NCI-H146 treated with DMSO at 0.1 percent for 48 hours (cell line): ENCODE data around the gene ABCB7.
A peak's percentile ranks its signal among the peaks of the same experiment; 100 is the strongest.
"Not testable (repeated sequence)": the region's sequence is repeated elsewhere in the genome, so short reads cannot be mapped to it uniquely, and the experiment has no call there.

Experiments used
- DNase-seq: peaks from one replicate; lab custom pipeline; 2025; ENCODE audit not compliant: unreplicated experiment; lab: John Stamatoyannopoulos, UW

ABCB7 gene

DNA sequence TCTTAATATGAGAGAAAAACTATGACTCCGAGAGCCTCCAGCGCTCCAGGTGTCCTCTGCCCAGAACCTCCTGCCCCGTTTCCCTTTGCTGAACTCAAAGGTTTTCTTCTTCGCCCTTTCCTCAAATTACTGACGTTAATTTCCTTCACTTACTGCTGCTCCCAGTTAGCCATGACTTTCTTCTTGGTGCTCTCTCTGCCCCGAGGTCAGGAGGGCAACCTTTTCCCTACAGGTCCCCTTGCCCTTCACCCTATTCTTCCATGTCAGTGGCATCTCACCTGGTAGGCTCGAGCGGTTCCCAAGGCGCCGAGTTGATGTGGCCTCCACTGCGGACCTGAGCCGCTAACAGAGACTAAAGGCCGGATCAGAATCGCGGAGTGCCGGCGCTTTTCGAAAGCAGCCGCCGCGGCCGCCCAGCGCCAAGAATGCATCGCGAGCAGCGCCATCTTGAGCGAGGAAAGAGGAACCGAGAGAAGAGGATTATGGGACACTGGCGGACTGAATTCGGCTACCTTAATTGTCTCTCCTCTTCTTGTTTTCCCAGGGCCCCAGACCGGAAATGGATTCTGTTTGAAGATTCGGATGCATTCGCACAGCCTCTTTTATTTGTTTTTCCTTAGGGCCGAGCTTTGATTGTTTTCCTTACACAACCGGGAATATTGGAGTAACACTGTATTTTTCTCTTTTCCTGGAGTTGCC, at the start of gene ABCB7:
ABCB7 (minus strand) TSS at position 457 of the 699 bp plus-strand sequence; CDS start at position 446, 11 bp downstream.
- DNase-seq = peak; percentile 70

GRCh38 chrX:75188415-75189206, 32.5 kb upstream of the ABCB7 start:
- not testable (repeated sequence) for DNase-seq

DNA sequence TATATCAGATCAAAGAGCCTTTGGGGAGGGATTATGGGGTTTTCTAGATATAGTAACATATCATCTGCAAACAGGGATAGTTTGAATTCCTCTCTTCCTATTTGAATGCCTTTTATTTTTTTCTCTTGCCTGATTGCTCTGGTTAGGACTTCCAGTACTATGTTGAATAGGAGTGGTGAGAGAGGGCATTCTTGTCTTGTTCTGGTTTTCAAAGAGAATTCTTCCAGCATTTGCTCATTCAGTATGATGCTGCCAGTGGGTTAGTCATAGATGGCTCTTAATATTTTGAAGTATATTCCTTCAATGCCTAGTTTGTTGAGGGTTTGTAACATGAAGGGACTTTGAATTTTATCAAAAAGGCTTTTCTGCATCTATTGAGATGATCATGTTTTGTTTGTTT, 25.6 kb upstream of the ABCB7 start:
- no peak for DNase-seq

- DNase-seq = not testable (repeated sequence)
These were observed 23.6 kb upstream of the ABCB7 start for GRCh38 chrX:75179536-75180293.

DNA sequence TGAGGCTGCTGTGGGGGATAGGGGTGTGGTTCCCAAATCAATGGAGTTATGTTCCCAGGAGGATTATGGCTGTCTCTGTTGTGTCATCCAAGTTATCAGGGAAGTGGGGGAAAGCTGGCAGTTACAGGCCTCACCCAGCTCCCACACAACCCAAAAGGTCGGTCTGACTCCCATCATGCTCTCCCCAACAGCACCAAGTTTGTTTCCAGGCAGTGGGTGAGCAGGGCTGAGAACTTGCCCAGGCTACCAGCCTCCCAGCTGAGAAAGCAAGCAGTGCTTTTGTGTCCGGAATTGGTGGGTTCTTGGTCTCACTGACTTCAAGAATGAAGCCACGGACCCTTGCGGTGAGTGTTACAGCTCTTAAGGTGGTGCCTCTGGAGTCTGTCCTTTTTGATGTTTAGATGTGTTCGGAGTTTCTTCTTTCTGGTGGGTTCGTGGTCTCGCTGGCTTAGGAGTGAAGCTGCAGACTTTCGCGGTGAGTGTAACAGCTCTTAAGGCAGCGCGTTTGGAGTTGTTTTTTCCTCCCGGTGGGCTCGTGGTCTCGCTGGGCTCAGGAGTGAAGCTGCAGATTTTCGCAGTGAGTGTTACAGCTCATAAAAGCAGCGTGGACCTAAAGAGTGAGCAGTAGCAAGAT, 16.3 kb upstream of the ABCB7 start:
- DNase-seq = not testable (repeated sequence)

DNA sequence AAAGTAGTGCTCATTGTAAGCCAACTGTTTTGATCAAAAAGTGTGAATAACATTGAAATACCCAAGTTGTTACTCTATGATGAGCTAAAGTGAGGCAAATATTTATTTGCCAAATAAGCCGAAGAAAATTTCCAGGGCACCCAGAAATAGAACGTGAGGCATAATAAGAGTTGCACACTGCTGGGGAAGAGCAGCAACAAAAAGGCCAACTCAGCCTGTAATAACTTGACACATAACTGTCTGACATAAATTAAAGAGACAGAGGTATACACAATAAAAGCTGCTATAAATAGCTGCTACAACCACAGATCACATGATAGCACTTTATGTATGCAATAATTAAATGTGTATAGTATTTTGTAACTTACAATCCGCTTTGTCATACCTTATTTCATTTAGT, 2.0 kb upstream of the ABCB7 start:
- DNase-seq = no peak

DNA sequence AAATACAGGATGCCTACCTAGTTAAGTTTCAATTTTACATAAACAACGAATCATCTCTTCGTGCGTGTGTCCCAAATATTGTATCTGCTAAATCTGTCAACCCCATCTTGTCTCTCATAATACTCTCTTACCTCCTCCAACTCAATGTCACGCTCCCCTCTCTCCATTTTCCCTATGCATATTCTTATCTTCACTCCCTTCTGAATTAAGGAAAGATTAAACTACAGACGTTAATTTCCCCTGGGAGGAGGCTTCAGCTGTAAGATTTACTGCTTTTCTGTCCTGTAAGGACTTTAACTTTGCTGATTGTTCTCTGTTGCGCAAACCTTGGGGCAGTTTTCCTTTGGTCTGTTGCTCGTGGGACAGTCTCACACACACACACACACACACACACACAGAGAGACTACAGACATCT, 455 bp upstream of the ABCB7 start:
- DNase-seq = no peak

- no peak for DNase-seq
These were observed 646 bp downstream of the ABCB7 start for GRCh38 chrX:75155447-75155826.

DNA sequence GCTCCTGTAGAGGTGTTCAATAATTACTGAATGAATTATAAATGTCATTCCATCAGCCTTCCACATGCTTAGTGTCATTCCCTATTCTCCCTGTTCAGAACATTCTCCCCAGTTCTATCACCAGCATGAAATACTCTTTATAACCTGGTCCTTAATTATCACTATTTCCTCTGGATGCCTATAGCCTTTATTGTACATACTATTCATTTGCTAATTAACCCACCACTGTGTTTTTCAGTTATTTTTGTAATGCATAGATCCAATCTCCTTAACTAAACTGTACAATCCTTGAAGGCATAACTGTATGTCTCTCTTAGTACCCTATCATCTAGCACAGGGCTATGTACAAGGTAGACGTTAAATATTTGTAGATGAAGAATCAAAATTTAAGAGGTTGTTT, 1.2 kb downstream of the ABCB7 start:
- DNase-seq = no peak

DNA sequence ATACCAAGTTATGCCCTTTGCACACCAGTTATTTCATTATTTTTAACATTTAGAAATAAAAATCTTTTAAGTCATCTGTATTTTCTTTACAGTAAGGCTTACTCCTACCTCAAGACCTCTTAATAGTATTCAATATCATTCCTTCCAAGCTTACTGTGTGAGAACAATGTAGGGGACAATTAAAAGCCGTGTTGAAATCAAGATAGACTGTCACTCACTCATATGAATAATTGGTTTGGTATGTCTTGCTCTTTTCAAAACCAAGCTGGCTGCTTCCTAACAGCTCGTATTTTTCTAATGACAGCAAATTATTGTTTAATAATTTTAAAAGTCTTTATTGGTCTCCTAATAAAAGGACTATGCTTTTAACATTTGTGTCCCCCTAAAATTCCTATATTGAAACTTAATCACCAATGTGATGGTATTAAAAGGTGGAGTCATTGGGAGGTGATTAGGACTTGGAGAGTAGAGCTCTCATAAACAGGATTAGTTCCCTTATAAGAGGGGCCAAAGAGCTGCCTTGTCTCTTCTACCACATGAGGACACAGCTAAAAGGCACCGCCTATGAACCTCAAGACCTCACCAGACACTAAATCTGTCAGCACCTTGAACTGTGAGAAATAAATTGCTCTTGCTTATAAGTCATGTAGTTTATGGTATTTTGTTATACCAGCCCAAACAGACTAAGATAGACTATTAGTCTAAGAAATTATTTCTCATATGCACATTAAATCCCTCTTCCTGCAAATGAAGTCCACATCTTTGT, 4.1 kb downstream of the ABCB7 start:
- no peak for DNase-seq

DNA sequence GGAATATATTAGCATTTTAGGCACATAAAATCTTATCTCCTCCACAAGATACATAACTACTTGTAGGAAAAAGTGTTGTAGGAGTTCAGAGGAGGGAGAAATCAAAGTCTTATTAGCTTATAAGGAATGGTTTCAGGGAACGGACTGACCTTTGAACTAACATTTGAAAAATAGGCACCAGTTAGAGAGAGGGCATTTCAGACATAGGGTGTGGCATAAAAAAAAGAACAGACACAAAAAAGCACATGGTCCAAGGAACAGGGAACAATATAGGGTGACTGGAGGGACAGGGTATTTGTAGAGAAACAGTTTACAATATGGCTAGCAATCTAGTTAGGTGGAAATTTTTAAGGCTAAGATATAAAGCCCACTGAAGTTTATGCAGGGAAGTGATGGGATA, 6.4 kb downstream of the ABCB7 start:
- no peak for DNase-seq

DNA sequence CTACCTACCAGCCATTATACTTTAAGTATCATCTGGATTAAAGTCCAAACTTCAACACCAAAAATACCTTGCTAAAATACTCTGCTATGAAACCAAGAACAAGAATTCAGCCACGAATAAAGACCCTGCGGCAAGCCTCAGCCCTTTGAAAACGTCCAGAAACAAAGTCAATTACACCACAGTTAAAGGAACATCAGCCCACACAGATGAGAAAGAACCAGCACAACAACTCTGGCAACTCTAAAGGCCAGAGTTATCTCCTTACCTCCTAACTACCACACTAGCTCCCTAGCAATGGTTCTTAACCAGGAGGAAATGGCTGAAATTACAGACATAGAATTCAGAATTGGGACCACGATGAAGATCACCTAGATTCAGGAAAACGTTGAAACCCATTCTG, 23.4 kb downstream of the ABCB7 start:
- no peak for DNase-seq

DNA sequence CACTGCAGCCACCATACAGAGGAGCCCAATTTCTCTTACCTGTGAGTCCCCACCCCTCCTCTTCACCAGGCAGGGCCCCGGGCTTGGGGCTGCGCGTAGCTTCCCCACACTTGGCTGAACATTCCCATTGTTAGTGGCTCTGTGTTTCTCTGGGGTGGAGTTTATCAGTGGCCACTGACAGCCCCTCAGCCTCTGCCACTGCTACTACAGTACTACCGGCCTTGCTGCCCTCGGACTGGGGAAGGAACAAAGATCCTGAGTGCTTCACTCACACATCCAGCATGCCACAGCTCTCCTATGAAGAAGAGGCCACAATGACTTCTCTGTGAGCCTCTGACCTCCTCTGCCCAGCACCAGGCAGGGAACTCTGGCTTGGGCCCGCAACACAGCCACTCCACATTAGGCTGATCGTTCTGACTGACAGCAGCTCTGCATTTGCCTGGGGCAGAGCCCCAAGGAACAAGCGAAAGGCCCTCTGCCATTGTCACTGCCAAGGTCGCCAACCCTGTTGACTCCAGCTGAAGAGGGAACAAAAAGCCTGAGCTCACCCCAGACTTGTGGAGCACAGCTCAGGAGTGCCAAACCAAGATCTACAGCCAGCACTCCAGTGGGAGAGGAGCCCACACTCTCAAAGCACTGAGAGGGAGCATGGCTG, 24.0 kb downstream of the ABCB7 start:
- DNase-seq = no peak

GRCh38 chrX:75129069-75129468, 27.0 kb downstream of the ABCB7 start:
- DNase-seq = not testable (repeated sequence)

DNA sequence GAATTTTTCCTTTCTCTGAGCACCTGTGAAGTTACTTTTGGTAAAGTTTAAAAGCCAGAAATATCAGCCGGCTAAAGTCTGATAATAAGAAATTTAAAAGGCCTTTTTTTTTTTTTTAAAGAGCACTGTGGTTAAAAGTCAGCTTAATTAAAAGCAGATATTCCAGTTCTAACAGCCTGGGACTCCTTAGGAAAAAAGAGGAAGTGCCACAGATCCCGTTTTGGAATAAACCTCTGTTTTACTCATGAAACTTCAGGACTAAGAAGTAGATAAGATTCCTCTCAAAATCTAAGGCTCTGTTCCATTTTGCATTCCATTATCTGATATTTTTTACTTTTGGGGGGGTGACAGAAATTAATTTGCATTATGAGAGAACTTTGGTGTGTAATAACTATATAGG, 37.8 kb downstream of the ABCB7 start:
- DNase-seq = no peak

DNA sequence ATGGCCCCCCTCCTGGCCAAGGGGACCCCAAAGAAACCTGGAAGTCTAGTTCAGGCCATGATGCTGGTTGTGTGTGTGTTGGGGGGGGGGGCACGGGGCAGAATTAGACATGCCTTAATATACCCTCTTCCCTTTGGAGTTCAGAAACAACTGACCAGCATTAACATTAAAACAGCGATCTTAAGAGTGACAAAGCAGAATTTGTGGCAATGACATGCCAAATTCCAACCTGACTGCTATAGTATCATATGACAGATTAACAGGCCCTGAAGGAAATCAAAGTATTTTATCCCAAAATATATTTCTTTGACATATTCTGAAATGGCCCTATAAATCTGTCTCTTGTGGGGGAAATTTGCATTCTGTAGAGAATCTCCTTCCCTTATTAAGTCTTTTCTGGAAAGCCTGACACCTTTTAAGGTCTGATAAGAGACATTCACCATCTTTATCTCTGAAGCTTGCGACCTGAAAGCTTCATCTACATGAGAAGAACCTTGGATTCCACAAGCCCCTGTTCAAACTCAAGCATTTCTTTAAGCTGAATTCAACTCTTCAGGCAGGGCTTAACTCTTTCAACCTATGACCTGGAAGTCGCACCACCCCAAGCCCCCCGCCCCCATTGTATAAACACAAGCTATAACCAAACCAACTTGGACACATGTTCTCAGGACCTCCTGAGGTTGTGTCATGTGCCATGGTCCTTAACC, 40.2 kb downstream of the ABCB7 start:
- DNase-seq = no peak

DNA sequence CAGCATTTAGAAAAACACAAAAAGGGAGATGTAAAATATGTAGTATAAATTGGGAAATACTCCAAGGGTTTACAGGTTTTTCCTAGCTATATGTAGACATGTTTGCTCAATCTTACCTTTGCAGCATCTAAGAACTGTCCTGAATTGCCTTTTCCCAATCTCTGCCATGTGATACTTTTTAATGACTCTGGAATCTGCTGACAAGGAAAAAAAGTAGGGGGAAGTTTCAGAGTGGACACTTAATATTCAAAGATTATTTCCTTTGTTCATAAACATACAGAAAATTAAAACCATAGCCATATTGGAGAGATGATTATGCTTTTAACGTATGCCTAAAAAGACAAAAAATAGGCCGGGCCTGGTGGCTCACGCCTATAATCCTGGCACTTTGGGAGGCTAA, 41.4 kb downstream of the ABCB7 start:
- DNase-seq = no peak

DNA sequence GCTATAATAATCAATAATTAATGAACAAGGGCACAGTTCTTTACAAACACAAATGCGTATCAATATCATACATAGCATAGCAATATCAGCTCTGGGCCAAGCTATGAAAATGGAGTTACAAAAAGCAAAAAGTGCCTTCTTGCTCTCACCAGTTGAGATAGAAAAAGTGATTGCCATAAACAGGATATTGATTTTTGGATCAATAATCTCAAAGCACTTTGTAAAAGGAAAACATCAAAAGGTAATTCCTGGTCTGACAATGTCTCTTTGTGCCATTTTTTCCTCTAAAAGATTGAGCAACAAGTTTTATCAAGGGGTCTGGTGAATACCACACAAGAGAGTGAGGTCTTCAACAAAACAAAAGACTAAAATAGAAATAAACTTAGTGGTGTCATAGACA, 42.4 kb downstream of the ABCB7 start:
- DNase-seq = no peak

GRCh38 chrX:75107863-75108509, 48.1 kb downstream of the ABCB7 start:
- no peak for DNase-seq
